GM10266 (cell line): ENCODE data around the gene OMG.
"Not testable (repeated sequence)": the region's sequence is repeated elsewhere in the genome, so short reads cannot be mapped to it uniquely, and the experiment has no call there.

Source experiments
- DNase-seq: peaks from one replicate; pipeline ENCODE4 v3.0.0; 2012; ENCODE audit errors: extremely low spot score
- TF ChIP-seq, protein P1 (sequence below): IDR thresholded peaks from 2 replicates; pipeline ENCODE4 v1.5.1; 2012; ENCODE audit warnings: mild to moderate bottlenecking, low read depth; ENCODE audit not compliant: control insufficient read depth, insufficient read depth; ENCODE audit errors: missing control alignments

Gene OMG

DNA sequence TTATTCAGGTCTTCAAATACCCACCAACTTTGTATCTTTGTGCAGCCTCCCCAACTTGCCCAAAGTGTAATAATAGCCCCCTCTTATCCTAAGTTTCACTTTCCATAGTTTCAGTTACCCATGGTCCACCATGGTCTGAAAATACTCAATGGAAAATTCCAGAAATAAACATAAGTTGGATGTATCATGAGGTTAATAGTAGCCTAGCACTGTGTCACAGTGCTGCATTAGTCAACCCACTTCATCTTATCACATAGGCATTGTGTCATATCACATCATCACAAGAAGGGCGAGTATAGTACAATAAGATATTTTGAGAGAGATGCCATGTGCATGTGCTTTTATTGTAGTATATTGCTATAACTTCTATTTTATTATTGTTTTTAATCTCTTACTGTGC is 21.9 kb downstream of the OMG start:
- TF ChIP-seq, protein P1, sequence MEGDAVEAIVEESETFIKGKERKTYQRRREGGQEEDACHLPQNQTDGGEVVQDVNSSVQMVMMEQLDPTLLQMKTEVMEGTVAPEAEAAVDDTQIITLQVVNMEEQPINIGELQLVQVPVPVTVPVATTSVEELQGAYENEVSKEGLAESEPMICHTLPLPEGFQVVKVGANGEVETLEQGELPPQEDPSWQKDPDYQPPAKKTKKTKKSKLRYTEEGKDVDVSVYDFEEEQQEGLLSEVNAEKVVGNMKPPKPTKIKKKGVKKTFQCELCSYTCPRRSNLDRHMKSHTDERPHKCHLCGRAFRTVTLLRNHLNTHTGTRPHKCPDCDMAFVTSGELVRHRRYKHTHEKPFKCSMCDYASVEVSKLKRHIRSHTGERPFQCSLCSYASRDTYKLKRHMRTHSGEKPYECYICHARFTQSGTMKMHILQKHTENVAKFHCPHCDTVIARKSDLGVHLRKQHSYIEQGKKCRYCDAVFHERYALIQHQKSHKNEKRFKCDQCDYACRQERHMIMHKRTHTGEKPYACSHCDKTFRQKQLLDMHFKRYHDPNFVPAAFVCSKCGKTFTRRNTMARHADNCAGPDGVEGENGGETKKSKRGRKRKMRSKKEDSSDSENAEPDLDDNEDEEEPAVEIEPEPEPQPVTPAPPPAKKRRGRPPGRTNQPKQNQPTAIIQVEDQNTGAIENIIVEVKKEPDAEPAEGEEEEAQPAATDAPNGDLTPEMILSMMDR: no peak
- DNase-seq: no peak

DNA sequence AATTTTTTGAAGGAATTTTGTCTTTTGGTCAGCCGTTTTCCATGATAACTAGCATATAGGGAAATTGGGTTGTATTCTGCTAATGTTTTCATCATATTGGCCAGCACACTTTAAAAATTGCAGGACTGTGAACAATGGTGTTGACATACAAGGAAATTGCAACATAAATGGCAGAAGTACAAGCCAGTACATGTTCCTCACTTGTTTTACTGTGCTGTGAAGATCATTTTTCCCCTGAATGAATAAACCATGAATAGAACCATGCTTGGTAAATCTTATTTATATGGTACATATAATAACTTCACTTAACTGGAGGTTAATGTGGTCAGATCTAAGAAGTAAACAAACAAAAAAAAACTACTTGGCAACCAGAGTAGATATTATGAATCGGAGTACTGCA is 22.8 kb downstream of the OMG start:
- no peak for DNase-seq
- TF ChIP-seq, protein P1: no peak

DNA sequence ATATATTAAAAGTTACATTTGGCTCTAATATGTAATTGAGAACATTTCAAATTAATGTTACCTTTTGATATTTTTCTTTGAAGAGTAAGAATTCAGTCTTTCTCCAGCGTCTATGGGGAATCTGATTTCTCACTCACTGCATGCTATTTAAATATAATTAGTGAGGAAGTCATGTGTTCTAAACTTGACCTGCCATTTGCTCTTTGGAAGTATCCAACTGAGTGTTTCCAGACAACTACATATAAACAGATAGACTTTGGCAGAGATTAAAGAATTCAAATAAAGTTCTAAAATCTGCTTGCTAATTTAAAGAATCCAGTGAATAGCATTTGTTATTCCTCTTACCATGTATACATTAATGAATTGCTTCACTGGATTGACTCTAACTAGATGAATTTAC is 23.5 kb downstream of the OMG start:
- DNase-seq: no peak
- TF ChIP-seq, protein P1: no peak

DNA sequence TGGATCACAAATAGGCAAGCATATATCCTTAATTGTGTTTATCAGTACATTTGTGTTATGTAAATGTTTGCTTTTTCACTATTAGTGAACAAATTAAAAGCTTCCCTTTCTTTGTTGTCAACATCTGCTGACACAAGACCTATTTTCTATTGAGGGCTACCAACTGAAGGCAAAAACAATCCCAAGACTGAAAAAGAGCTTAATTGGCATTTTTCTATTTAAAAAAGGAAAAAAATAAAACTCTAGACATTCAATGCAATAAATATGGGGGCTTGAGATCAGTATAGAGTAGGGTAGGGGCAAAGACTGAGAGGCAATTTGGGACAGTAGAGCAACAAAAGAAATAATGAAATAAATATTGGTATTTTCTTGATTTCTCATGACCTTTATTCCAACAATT is 24.2 kb downstream of the OMG start:
- TF ChIP-seq, protein P1: no peak
- DNase-seq: no peak

DNA sequence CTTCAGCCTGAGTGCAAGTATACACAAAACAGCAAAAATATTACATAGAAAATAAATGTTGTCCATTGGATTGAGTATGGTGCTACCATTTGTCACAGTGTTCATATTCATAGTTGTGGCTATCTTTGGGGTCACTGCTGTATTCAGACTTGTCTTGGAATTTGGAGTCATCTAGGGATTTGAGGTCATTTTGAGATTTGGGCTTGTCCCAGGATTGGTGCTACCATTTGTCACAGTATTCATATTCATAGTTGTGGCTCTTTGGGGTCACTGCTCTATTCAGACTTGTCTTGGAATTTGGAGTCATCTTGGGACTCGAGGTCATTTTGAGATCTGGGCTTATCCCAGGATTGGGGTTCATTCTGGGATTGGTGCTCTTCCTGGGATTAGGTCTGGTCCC is 24.8 kb downstream of the OMG start:
- TF ChIP-seq, protein P1: no peak
- DNase-seq: no peak

DNA sequence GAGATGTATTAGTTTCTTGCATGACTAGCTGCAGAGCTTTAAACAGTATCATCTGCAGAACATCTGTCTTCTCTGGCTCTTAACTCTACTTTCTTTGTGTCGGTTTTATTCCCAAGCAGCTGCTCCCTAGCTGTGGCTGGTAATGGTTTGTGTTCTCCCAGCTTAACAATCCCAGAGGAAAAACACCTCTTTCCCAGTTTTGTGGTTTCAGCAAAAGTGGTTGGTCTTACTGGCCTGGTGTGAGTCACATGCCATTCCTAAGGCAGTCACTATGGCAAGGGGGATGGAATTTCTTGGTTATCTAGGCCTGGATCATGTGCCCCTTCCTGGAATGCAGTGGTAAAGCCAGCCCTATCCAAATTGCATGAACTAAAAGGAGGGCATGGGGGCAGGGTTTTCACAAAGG is 27.5 kb downstream of the OMG start:
- DNase-seq: no peak
- TF ChIP-seq, protein P1: no peak

DNA sequence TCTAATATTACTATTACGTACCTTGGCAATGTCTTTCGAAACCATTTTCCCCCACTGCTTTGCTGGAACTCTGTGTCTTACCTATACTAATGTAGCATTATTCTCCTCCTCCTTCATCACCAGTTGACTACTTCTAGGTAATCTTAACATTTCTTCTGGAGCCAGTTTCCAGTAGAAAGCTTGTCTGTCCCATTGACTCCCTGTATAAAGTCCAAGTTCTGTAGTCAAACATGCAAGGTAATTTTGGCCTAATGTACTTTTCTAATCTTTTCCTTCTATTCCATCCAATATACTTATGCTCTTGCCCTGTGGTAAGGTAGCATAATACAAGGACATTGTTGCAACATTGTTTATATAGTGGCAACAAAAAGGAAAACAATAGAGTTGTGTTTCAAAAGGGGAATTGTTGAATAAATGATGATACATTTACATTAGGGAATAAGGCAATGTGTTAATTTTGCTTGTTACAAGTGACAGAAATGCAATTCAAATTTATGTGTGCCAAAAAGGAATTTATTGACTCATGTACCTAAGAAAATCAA is 27.9 kb downstream of the OMG start:
- DNase-seq: no peak
- TF ChIP-seq, protein P1: no peak

DNA sequence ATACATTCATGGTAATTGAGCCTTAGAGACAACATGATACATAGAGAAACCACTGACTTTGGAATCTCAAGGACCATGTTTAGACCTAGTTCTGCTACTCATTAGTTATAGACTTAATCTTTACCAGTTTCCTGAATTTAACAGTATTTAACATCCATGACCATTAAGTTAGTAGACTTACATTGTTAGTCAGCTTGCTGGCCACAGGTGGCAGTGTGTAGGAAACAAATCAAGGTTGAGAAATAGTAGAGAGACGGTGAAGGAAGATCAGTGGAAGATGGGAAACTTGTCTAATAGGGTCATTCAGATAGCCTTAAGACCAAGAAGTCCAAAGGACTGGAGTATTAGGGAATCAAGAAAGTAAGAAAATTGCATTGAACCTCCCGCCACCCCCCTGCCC is 31.0 kb downstream of the OMG start:
- no peak for DNase-seq
- TF ChIP-seq, protein P1: peak; percentile 19

DNA sequence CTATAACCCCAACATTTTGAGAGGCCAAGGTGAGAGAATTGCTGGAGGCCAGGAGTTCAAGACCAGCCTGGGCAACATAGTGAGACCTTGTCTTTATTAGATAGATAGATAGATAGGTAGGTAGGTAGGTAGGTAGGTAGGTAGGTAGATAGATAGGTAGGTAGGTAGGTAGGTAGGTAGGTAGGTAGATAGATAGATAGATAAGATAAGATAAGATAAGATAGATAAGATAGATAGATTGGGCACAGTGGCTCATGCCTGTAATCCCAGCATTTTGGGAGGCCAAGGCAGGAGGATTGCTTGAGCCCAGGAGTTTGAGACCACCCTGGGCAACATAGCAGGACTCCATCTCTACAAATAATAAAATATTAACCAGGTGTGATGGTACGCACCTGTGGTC is 34.1 kb downstream of the OMG start:
- not testable (repeated sequence) for DNase-seq
